ENCODE results near the gene ELMO1.

DNA sequence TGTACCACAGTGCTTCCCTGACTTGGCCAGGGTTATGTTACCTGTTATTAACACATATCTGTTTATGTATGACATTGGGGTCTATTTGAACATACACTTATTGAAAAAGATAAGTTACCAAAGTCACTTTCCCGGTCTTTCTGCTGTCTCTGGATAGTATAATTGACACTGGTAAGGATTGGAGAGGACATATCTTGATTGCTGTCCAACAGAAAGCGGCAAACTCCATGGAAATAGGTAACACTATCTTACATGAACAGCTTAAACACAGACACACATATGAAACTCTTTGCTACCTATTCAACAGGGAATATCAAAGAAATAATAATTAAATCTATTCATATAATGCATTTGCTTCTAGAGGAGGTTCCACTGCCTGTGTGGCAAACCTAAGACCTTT, 441.9 kb downstream of the ELMO1 start:
- TF ChIP-seq, protein P1, sequence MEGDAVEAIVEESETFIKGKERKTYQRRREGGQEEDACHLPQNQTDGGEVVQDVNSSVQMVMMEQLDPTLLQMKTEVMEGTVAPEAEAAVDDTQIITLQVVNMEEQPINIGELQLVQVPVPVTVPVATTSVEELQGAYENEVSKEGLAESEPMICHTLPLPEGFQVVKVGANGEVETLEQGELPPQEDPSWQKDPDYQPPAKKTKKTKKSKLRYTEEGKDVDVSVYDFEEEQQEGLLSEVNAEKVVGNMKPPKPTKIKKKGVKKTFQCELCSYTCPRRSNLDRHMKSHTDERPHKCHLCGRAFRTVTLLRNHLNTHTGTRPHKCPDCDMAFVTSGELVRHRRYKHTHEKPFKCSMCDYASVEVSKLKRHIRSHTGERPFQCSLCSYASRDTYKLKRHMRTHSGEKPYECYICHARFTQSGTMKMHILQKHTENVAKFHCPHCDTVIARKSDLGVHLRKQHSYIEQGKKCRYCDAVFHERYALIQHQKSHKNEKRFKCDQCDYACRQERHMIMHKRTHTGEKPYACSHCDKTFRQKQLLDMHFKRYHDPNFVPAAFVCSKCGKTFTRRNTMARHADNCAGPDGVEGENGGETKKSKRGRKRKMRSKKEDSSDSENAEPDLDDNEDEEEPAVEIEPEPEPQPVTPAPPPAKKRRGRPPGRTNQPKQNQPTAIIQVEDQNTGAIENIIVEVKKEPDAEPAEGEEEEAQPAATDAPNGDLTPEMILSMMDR (IDR thresholded peaks at IDR 0.05): no peak
- no peak for TF ChIP-seq POLR2A (IDR thresholded peaks at IDR 0.05)

Measured in adrenal gland (tissue), 5 donors.